ENCODE data around the gene CIRBP.

DNA sequence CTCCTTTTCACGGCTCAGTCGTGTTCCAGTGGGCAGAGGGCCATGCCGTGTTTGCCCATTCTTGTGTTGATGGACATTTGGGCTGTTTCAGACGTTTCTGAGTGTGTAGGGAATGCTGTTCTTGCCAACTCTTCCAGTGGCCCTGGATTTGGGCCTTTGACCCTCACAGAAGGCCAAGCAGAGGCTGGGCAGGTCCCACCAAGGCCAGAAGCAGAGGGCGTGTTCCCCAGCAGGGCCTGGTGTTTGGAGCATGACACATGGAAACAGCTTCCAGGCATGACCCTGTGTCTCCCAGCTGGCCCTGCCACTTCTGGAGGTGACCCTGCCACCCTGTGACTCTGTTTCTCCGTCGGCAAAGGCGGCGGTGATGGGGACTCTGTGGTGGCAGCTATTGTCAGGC lies 52.4 kb downstream of the CIRBP start:
- no peak for TF ChIP-seq CTCF (IDR thresholded peaks at IDR 0.05; ENCODE audit: poor library complexity)
- TF ChIP-seq EZH2 (IDR thresholded peaks at IDR 0.05; ENCODE audit: borderline replicate concordance): no peak
- TF ChIP-seq EZH2phosphoT487 (IDR thresholded peaks at IDR 0.05; ENCODE audit: low read depth, severe bottlenecking, unreplicated experiment): no peak
